Stimulated activated CD8-positive, alpha-beta memory T cell treated with anti-CD3 and anti-CD28 coated beads, Interleukin-4, amount 100 ng/mL, for 48 hours (primary cell): ENCODE measurements around the gene SPDYE17.
"Not testable (repeated sequence)": the region's sequence is repeated elsewhere in the genome, so short reads cannot be mapped to it uniquely, and the experiment has no call there.

Experiments
- DNase-seq: peaks from one replicate; pipeline ENCODE4 v3.0.0-alpha.2; 2020

SPDYE17 gene

DNA sequence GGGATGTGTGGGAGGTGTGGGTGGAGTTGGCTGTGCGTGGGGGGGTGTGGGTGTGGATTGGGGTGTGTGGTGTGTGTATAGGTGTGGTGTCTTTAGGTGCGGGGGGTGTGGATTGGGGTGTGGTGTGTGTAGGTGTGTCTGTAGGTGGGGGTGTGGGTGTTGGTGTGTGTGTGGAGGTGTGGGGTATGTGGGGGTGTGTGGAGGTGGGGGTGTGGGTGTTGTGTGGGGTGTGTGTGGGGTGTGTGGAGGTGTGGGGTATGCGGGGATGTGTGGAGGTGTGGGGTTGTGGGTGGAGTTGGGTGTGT is 33.9 kb downstream of the SPDYE17 start:
- DNase-seq, result no peak

DNA sequence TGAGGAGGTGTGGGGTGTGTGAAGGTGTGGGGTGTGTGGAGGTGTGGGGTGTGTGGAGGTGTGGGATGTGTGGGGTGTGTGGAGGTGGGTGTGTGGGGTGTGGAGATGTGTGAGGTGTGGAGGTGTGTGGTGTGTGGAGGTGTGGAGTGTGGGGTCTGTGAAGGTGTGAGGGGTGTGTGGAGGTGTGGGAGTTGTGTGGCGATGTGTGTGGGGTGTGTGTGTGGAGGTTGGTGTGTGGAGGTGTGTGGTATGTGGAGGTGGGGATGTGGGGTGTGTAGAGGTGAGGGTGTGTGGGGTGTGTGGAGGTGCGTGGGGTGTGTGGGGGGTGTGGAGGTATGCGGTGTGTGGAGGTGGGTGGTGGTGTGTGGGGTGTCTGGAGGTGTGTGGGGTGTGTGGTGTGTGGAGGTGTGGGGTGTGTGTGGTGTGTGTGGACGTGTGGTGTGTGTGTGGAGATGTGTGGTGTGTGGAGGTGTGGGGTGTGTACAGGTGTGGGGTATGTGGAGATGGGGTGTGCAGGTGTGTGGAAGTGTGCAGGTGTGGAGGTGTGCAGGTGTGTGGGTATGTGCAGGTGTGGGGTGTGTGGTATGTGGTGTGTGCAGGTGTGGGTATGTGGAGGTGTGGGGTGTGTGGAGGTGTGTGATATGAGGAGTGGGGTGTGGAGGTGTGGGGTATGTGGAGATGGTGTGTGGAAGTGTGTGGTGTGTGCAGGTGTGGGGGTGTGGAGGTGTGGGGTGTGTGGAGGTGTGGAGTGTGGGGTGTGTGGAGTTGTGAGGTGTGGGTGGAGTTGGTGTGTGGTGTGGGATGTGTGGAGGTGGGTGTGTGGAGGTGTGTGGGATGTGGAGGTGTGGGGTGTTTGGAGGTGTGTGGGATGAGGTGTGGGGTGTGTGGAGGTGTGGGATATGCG is 34.5 kb downstream of the SPDYE17 start:
- no peak for DNase-seq

DNA sequence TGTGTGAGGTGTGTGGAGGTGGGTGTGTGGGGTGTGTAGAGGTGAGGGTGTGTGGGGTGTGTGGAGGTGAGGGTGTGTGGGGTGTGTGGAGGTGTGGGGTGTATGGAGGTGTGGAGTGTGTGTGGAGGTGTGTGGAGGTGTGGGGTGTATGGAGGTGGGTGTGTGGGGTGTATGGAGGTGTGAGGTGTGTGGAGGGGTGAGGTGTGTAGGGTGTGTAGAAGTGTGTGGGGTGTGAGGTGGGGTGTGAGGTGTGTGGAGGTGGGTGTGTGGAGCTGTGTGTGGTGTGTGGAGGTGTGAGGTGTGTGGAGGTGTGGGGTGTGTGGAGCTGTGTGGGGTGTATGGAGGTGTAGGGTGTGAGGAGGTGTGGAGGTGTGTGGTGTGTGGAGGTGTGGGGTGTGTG is 35.2 kb downstream of the SPDYE17 start:
- DNase-seq, result not testable (repeated sequence)

DNA sequence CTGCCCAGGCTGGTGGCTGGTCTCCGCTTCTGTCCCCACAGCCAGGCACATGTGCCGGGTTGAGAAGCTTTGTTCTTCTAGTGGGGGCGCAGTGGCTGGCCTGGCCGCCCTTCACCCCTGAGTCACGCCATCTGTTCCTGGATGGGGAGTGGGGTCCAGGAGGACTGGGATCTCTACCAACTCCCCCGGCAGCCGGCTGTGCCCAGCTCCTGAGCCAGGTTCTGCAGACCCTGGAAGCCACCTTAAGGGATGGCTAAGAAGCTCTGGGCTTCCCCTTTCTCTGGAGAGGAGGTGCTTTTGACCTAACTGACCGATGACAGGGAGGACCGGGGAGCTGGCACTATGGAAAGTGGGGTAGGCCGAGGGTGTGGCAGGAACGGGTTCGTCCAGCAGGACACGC is 37.9 kb downstream of the SPDYE17 start:
- DNase-seq, result not testable (repeated sequence)

DNA sequence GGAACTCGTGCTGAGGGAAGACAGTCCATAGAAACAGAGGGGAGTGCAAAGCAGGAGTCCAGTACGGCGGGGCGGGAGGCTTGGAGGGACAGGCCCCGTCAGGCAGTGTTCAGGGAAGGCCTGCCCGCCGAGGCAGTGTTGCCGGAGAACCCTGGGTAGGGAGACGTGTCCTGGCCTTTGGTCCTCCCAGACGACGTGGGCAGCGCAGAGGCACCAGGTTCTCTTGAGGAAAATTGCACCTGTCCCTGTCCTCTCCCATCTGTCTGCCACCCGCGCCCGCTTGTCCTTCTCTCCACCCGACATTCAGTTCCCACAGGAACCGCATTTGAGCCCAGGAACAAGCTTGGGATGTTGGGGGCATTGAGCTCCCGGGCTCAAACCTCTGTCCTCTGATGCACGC is 38.3 kb downstream of the SPDYE17 start:
- not testable (repeated sequence) for DNase-seq

DNA sequence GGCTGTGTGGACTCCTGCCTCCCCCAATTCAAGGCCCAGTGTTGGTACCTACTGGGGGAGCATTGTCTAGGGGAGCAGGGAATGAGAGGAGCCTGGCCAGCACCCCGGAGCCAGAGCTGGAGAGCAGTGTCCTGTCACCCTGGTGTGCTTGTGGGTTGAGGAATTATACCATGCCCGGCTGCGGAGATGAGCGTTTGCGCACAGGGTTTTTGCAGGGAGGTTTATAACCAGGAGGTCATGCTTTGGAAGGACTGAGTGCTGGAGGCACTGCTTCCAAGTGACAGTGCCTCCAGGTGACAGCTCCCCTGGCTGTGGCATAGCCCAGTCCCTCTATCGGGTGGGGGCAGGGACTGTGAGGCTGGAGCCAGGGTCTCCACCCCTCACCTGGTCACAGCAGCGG is 39.3 kb downstream of the SPDYE17 start:
- not testable (repeated sequence) for DNase-seq

DNA sequence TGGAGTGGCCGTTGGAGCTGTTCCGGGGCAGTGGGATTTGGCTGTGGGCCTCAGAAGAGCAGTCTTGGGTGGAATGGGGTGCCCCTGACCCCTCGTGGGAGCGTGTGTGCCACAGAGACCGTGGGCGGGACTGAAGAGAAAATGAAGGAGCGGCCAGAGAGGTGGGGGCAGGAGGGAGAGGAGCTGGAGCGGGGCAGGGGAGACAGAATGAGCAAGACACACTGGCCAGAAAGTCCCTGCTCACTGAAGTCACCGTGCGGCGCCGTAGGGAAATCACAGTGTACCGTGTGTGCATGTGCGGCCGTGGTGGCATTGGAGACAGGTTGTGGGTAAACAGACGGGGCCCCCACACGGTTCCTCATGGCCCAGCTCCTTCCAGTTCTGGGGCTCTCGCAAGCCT is 40.0 kb downstream of the SPDYE17 start:
- DNase-seq, result not testable (repeated sequence)

DNA sequence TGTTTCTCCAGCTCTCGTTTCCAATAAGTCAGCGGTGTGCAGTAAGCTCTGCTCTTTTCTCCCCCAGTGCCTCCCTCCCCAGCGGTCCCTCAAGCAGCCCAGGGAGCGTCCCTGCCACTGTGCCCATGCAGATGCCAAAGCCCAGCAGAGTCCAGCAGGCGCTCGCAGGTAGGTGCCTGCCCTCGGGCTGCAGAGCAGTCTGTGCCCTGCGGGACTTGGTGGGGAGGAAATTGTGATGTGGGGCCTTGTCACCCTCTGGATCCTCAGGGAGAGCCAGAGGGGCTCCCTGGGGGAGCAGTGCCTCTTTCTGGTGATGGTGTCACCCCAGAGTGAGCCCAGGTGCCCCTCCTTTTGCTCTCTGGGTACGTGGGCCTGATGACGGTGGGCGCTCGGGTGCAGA is 42.0 kb downstream of the SPDYE17 start:
- not testable (repeated sequence) for DNase-seq

DNA sequence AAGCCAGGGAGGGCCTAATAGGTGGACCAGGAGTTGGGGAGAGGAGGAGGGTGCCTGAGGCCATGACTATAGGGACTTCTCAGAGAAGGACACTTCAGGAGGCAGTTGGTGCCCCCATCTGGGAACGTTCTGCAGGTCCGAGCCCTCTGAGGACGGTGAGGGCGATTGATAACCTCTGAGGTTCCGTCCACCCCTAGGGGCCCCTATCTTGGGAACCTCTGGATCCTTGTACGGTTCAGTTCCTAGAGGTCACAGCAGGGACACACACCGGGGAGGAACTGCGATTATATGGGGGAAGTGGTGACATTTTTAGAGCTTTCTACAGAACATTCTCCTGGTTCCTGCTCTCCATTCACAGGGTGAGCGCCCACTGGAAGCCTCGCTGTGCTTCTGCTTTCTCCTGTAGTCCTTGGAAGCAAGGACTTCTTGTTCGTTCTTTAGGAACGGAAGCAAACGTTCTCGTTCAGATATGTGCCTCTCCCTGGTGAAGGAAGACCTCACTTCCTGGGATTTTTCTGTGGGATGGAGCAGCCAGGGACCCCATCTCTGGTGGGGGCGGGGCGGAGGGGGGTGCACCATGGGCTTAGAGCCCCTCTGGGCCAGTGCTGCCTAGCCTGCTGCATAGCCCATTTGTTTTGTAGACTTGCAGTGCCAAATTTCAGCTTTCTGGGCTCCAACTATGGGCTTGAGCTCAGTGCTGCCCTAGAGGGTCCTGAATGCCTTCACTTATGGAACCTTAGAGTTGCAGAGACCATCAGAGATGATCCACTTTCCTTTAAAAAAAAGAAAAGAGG is 46.0 kb downstream of the SPDYE17 start:
- DNase-seq, result not testable (repeated sequence)

DNA sequence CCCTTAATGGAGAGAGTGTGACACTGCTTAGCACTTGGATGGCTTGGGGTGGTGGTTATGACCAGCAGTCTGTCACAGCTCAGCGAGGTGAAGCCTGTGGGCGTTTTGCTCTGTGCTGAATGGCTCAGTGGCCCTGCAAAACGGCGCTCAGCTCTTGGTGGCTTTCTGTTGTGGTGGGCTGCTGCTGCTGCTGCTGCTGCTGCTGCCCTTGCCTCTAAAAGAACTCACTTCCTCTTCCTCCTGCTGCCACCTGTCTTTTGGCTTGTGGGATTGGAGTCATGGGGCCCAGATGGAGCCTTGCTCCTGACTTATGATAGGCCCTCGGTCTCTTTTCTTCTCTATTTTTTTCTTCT is 47.4 kb downstream of the SPDYE17 start:
- not testable (repeated sequence) for DNase-seq

DNA sequence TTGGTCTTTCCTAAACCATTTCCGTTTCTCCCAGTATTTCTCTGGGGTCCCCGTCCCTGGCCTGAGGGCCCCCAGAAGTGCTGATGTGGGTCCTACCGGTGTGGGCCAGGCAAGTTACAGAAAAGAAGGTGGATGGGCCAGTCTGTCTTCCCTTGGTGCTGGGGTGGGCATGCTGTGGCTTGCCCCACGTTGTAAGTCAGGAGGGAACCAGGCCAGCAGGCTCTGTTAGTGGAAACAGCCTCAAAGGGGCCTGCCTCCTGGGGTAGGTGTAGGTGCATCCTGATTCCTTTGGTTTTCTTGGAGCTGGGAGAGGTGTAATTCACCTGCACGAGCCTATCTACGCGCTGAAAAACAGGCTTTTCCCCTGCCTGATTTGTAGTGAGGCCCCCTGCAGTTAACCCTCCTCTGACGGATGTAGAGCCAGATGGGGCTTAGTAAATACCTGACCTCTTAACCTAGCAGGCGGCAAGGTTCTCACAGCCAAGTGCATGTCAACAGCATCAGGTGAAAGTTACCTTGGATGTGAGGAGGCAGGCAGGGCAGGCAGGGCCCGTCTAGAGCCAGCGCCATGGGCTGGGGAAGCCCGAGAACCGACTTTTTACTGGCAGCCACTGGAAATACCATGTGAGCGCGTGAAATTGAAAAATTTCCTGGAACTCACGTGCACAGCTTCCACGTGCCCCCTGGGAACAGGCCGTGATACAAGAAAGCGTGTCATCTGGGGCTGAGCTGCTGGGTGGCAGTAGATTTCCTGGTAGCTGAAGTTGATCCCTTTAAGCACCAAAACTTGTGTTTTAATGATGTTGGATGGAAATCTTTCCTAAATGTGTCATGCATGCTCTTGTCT is 48.0 kb downstream of the SPDYE17 start:
- DNase-seq, result not testable (repeated sequence)

DNA sequence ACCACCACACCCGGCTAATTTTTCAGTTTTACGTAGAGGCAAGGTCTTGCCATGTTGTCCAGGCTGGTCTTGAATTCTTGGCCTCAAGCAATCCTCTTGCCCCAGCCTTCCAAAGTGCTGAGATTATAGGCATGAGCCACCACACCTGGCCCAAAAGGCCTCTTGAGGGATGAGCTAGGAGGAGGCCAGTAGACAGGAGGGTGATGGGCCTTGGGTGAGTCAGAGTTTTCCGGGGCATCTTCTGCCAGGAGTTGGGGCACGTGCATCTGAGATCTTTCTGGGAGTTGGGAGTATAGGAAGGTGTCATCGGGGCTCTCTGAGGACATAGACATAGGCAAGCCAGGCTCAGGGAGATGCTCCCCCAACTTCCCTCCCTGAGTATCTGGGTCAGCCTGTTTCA is 48.8 kb downstream of the SPDYE17 start:
- DNase-seq, result not testable (repeated sequence)

DNA sequence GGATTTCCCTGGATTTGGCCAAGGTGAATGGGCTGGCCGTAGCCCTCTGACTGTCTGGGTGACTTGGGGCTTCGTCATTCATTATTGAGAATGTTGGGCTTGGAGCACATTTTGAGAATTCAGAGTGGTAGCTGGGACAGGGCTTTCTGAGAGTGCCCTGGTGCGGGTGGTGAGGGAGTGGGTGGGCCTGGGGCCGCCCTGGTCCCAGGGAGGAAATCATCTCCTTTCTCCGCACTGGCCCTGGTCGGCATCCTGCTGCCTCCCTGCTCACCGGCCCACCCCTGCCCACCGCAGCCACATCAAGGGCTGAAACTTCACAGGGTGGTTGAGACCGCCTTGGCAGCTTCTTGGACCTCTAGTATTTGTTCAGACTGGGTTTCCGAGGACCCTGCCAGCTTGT is 49.7 kb downstream of the SPDYE17 start:
- DNase-seq, result not testable (repeated sequence)

DNA sequence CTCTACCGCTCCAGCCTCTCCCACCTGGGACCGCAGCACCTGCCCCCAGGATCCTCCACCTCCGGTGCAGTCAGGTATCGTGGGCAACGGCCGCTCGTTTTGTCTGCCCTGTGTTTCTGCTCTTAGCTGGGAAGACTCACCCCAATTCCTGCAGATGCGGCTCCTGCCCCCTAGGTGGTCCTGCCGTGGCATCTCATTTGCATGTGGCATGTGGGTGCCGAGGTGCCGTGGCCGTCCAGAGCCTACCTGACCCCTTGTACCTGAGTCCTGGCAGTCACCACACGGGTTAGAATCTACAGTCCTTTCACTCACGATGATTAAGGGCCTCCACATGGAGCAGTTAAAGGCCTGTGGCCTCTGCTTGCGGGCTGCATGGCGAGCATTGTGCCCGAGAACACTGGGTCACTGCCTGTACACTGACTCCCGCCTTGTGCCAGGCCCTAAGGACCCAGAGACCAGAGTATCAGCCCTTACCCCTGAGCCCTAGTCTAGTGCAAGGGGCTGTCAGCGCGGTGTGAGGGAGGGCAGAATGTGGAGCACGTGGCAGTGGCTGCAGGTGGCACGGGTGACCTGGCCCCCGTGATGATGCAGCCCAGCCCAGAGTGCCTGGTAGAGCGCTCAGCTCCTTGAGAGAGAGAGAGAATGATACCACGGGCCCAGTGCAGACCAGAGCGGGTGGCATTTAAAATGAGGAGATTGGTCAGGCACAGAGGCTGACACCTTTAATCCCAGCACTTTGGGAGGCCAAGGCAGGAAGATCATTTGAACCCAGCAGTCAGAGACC is 50.8 kb downstream of the SPDYE17 start:
- DNase-seq, result not testable (repeated sequence)

DNA sequence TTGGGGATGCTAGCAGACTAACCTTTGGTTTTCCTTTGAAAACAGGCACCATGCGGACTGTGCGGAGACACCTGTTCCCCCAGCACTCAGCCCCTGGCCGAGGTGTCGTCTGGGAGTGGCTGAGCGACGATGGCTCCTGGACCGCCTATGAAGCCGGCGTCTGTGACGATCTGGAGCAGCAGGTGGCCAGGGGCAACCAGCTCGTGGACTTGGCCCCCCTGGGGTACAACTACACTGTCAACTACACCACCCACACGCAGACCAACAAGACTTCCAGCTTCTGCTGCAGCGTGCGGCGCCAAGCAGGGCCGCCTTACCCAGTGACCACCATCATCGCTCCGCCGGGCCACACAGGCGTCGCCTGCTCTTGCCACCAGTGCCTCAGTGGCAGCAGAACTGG is 51.6 kb downstream of the SPDYE17 start:
- DNase-seq, result not testable (repeated sequence)

DNA sequence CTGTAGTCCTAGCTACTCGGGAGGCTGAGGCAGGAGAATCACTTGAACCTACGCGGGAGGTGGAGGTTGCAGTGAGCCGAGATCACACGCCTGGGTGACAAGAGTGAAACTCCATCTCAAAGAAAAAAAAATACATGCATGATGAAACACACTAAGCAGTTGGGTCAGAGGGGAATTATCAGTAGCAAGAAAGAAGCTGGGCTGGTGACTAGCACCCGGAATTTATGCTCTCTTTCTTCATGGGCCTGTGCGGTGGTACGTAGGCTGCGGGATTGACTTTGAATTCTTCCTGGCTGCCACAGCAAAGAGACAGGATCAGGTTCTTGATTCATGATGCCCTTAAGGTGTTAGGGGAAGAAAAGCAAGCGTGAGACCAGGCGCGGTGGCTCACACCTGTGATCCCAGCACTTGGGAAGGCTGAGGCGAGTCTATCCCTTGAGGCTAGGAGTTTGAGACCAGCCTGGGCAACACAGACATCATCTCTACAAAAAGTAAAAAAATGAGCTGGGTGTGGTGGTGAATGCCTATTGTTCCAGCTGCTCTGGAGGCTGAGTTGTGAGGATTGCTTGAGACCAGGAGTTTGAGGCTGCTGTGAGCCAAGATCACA is 54.3 kb downstream of the SPDYE17 start:
- not testable (repeated sequence) for DNase-seq

DNA sequence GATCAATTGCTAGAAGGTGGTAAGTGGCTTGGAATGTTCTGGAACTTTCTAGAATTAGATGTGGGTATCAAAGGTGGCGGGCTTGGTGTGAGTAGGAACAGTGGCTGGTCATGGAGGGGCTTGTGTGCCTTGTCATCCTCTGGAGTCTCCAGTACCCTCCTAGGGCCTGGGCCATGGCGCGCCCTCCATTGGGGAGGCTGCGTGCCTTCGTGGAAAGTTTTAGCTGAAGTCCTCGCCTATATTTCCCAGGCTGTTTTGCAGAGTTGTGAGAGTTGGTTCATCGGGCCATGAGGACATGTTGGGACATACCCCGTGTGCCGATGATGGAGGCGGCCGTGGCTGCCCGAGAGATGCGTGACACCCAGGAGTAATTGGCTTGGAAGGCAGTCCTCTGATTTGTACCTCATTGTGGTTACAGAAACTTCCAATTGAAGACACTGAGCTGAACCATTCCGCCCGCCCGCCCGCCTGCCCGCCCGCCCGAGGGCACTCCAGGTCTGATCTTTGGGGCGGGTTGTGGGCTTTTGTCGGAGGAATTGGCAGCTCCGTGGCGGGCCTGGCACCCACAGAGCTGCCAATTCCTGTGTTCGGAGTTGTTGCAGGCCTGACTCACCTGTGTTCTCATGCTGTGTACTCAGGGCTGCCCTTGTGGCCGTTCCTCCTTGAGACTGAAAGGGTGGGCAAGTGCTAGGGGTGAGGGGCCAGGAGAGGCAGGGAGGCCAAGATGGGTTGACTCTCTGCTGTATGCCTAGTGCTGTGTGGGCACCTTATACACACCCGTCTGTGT is 57.2 kb downstream of the SPDYE17 start:
- not testable (repeated sequence) for DNase-seq

DNA sequence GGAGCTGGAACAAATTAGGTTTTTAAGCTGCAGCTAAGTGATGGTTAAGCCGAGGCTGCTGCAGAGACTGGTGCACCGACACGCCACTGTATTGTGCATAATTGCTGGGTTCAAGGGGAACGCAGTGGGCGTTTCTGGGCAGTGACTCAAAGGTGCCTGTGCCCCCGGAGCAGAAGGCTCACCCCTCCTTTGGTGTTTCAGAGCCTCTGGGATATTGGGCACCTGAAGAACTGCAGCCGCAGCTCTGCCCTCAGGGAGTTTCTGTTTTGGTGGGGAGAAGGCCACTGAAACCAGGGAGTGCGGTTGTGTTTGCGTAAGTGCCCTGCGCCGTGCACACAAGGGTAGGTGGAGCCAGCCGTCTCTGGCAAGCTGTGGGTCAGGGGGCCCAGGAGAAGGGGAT is 57.8 kb downstream of the SPDYE17 start:
- DNase-seq, result not testable (repeated sequence)

DNA sequence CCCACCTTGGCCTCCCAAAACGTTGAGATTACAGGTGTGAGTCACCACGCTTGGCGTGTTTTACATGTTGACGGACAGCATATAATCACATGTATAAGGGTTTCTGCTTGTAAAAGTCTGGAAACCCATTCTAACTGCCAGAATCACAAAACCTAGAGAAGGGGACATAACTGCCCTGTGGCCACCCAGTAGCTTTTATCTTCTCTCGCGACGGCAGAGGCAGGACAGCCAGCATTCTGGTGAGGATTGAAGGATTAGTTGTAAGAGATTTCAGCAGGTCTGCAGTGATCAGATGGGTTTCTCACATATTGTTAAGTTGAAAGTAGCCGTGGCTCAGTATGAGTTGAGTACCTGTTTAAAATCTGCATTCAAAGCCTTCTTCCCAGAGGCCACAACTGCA is 59.8 kb downstream of the SPDYE17 start:
- DNase-seq, result not testable (repeated sequence)
